Lower leg skin (tissue), 3 donors: ENCODE measurements around the gene TLR2.

Experiments used
- CTCF ChIP-seq, 3 donors: fragments of 450-650 bp; IDR thresholded peaks; one replicate each; pipeline ENCODE4 v1.5.1; 2016; ENCODE audit warnings: antibody characterized with exemption in 3 of 3, mild to moderate bottlenecking in 3 of 3, moderate library complexity in 2 of 3
- POLR2A ChIP-seq, 2 donors: fragments of 450-650 bp; IDR thresholded peaks; one replicate each; pipeline ENCODE4 v1.6.1; 2016 to 2017; ENCODE audit warnings: antibody characterized with exemption in 2 of 2, mild to moderate bottlenecking in 1 of 2, moderate library complexity in 1 of 2

- TF ChIP-seq CTCF (IDR thresholded peaks at IDR 0.05) (no peak), POLR2A (IDR thresholded peaks at IDR 0.05) (no peak)
Observed at GRCh38 chr4:153676486-153676885, 7.6 kb upstream of the TLR2 start.
